ENCODE measurements around the gene WAPL.

- no peak for TF ChIP-seq CTCF (optimal IDR thresholded peaks at IDR 0.05 in 1 of 3, IDR thresholded peaks at IDR 0.05 in 1 of 3, conservative IDR thresholded peaks at IDR 0.05 in 1 of 3; ENCODE audit: extremely low read depth in 1 of 3, insufficient read depth in 2 of 3, low read length in 3 of 3)
- TF ChIP-seq EZH2 (IDR thresholded peaks at IDR 0.05; ENCODE audit: low read length) = no peak
Measured at GRCh38 chr10:86486856-86487255, 34.7 kb downstream of the WAPL start.

Measured in keratinocyte (primary cell).